Neural progenitor cell (in vitro differentiated cells): ENCODE measurements around the gene NGRN. TPM values are rescaled to one million over a fixed set of nuclear protein-coding genes. Genes with fewer than 3 reads are reported as not detected.

Experiments used
- DNase-seq: peaks from one replicate; pipeline ENCODE4 v3.0.0-alpha.2; 2016; ENCODE audit warnings: low spot score
- H2AFZ ChIP-seq: fragments of 200-600 bp; sonication (generic); replicated peaks from 2 replicates; pipeline ENCODE4 v1.6.1; 2016; ENCODE audit warnings: antibody characterized with exemption
- H3F3A ChIP-seq: fragments of 200-600 bp; sonication (generic); 2 replicates; pipeline ENCODE4 v1.6.1; 2016; ENCODE audit warnings: antibody characterized with exemption, low read depth
- H3K27ac ChIP-seq: fragments of 200-600 bp; sonication (generic); 2 replicates; pipeline ENCODE4 v1.5.1; 2016; ENCODE audit warnings: mild to moderate bottlenecking
- H3K27me3 ChIP-seq: fragments of 200-600 bp; sonication (generic); 2 replicates; pipeline ENCODE4 v1.6.1; 2016; ENCODE audit warnings: mild to moderate bottlenecking, moderate library complexity
- H3K36me3 ChIP-seq: fragments of 200-600 bp; sonication (generic); 2 replicates; pipeline ENCODE4 v1.5.1; 2016
- H3K4me1 ChIP-seq: fragments of 200-600 bp; sonication (generic); 2 replicates; pipeline ENCODE4 v1.6.1; 2016; ENCODE audit warnings: mixed run types
- H3K4me2 ChIP-seq: fragments of 200-600 bp; sonication (generic); 2 replicates; pipeline ENCODE4 v1.6.1; 2016
- H3K4me3 ChIP-seq: fragments of 200-600 bp; sonication (generic); 2 replicates; pipeline ENCODE4 v1.5.1; 2016
- H3K79me2 ChIP-seq: fragments of 200-600 bp; sonication (generic); 2 replicates; pipeline ENCODE4 v1.6.1; 2016; ENCODE audit warnings: low read depth
- H3K9ac ChIP-seq: fragments of 200-600 bp; sonication (generic); 2 replicates; pipeline ENCODE4 v1.6.1; 2016
- H3K9me3 ChIP-seq: fragments of 200-600 bp; sonication (generic); 2 replicates; pipeline ENCODE4 v1.5.1; 2016; ENCODE audit warnings: low read depth
- H4K20me1 ChIP-seq: fragments of 200-600 bp; sonication (generic); 2 replicates; pipeline ENCODE4 v1.6.1; 2016; ENCODE audit warnings: low read depth
- H3K27ac Mint-ChIP-seq: 3 replicates; pipeline ENCODE4 v1.8.0; 2021; ENCODE audit warnings: mixed read lengths
- H3K27me3 Mint-ChIP-seq: 2 replicates; pipeline ENCODE4 v1.8.0; 2022; ENCODE audit warnings: low read depth, mild to moderate bottlenecking, inconsistent platforms, moderate library complexity, mixed read lengths; ENCODE audit not compliant: insufficient read depth
- H3K36me3 Mint-ChIP-seq: 3 replicates; pipeline ENCODE4 v1.8.0; 2021; ENCODE audit warnings: mixed read lengths
- H3K4me1 Mint-ChIP-seq: 3 replicates; pipeline ENCODE4 v1.8.0; 2021; ENCODE audit warnings: mixed read lengths
- H3K4me3 Mint-ChIP-seq: 3 replicates; pipeline ENCODE4 v1.8.0; 2021; ENCODE audit warnings: mild to moderate bottlenecking, moderate library complexity, mixed read lengths
- H3K9me3 Mint-ChIP-seq: 3 replicates; pipeline ENCODE4 v1.8.0; 2020; ENCODE audit warnings: mixed read lengths
- EZH2 ChIP-seq: fragments of 200-600 bp; sonication (generic); IDR thresholded peaks from 2 replicates; pipeline ENCODE4 v1.6.1; 2017; ENCODE audit warnings: antibody characterized with exemption, mild to moderate bottlenecking, moderate library complexity
- EZH2phosphoT487 ChIP-seq: fragments of 200-600 bp; sonication (generic); IDR thresholded peaks from 2 replicates; pipeline ENCODE4 v1.6.1; 2017; ENCODE audit warnings: antibody characterized with exemption
- total RNA-seq: library from RNA; depleted of rRNA; stranded (reverse); fragments of >200 nt; gene quantifications from 2 replicates; pipeline ENCODE4 v1.2.3, GENCODE V29; 2015; ENCODE audit warnings: low replicate concordance
- TF ChIP-seq, protein P1 (sequence below): fragments of 200-600 bp; sonication (generic); IDR thresholded peaks from 2 replicates; pipeline ENCODE4 v1.5.1; 2017; ENCODE audit warnings: antibody characterized with exemption, mild to moderate bottlenecking

NGRN gene
- total RNA-seq, 1 donor from 2014 or later = 47.8 TPM

- Histone ChIP-seq H3K79me2 (no peaks in the 10 kb centered on the region), H3K27me3 (no peaks in the 10 kb centered on the region), H3K36me3 (no peaks in the 10 kb centered on the region), H2AFZ (no peak overlapping the region), H3K4me1 (no peaks in the 10 kb centered on the region), H3K9ac (no peak overlapping the region), H4K20me1 (no peaks in the 10 kb centered on the region), H3K4me3 (no peak overlapping the region), H3F3A (no peaks in the 10 kb centered on the region), H3K4me2 (no peak overlapping the region), H3K27ac (no peak overlapping the region), H3K9me3 (no peaks in the 10 kb centered on the region)
- no peak for DNase-seq
- Mint-ChIP-seq H3K4me3 (no peak overlapping the region), H3K4me1 (peaks cover 2% of the 10 kb centered on the region), H3K27ac (no peak overlapping the region), H3K36me3 (no peaks in the 10 kb centered on the region), H3K27me3 (peaks cover 2% of the 10 kb centered on the region), H3K9me3 (no peaks in the 10 kb centered on the region)
- TF ChIP-seq EZH2phosphoT487 = no peak
- TF ChIP-seq, protein P1, sequence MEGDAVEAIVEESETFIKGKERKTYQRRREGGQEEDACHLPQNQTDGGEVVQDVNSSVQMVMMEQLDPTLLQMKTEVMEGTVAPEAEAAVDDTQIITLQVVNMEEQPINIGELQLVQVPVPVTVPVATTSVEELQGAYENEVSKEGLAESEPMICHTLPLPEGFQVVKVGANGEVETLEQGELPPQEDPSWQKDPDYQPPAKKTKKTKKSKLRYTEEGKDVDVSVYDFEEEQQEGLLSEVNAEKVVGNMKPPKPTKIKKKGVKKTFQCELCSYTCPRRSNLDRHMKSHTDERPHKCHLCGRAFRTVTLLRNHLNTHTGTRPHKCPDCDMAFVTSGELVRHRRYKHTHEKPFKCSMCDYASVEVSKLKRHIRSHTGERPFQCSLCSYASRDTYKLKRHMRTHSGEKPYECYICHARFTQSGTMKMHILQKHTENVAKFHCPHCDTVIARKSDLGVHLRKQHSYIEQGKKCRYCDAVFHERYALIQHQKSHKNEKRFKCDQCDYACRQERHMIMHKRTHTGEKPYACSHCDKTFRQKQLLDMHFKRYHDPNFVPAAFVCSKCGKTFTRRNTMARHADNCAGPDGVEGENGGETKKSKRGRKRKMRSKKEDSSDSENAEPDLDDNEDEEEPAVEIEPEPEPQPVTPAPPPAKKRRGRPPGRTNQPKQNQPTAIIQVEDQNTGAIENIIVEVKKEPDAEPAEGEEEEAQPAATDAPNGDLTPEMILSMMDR = no peak
- no peak for TF ChIP-seq EZH2
Observed at GRCh38 chr15:90243943-90244639, 21.4 kb upstream of the NGRN start.

DNA sequence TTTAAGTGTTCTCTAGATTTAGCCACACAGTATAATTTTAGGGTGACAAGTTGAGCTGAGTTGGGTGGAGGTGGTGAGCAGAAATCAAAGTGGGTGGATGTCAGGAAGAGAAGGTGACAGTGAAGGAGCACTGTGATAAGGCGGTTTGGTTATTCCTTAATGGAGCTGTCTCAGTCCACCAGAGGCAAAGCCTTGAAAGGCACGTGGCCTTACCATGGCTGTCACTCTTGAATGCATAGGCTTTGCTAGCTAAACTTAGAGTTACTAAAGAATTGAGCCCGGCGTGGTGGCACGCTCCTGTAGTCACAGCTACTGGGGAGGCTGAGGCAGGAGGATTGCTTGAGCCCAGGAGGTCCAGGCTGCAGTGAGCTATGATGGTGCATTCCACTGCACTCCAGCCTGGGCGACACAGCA, 16.7 kb upstream of the NGRN start:
- Histone ChIP-seq H3K4me3 (no peak overlapping the region), H3K9ac (no peak overlapping the region), H4K20me1 (no peaks in the 10 kb centered on the region), H3K4me1 (no peaks in the 10 kb centered on the region), H3K36me3 (no peaks in the 10 kb centered on the region), H3K79me2 (no peaks in the 10 kb centered on the region), H3F3A (no peaks in the 10 kb centered on the region), H3K9me3 (no peaks in the 10 kb centered on the region), H3K27me3 (peaks cover 15% of the 10 kb centered on the region), H2AFZ (no peak overlapping the region), H3K4me2 (peak overlapping the region; percentile 97), H3K27ac (no peak overlapping the region)
- Mint-ChIP-seq H3K9me3 (no peaks in the 10 kb centered on the region), H3K27me3 (peaks cover 3% of the 10 kb centered on the region), H3K4me3 (peak overlapping the region; percentile 83), H3K36me3 (no peaks in the 10 kb centered on the region), H3K27ac (peak overlapping the region; percentile 2), H3K4me1 (peaks cover 7% of the 10 kb centered on the region)
- TF ChIP-seq, protein P1 = no peak
- TF ChIP-seq EZH2phosphoT487 (no peak), EZH2 (no peak)
- no peak for DNase-seq

DNA sequence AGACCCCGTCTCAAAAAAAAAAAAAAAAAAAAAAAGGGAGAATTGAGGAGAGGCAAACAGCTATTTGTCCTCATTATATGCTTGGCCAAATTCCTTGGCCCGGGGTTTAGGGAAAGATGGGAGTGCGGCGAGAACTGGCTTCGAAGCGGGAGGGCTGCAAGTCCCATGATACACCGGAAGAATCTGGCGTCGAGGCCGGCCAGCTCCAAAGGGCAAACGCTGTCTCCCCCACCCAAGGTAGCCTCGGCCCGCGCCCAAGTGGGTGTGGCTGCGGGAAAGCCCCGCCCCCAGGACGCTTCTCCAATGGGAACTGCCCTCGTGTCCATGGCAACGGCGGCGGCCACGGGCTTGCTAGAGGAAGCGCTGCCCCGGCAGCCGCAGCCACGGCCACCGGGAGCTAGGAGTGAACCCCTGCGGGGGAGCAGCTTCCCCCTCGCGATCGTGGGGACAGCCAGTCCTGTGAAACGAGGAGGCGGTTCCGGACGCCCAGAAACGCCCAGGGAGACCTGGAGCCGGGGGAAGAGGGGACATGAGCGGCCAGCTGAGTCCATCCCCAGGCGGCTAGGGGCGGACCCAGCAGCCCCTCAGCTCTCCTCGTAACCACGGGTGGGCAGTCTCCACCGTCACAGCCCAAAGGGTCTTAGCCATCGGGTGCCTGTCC, 16.1 kb upstream of the NGRN start, which contains the start of gene TTLL13:
Gene TTLL13, plus strand, starts transcription at position 354 of the 661 bp plus-strand sequence. CDS start 1,075 bp downstream, outside the sequence.
- peak; percentile 97 for DNase-seq
- H3F3A ChIP-seq = no peaks in the 10 kb centered on the region
- H3K4me3 ChIP-seq = peak within 1 kb of the TSS; percentile 87
- peaks cover 15% of the 10 kb centered on the region for H3K27me3 ChIP-seq
- peak within 1 kb of the TSS; percentile 8 for H3K27ac Mint-ChIP-seq
- no peaks in the 10 kb centered on the region for H3K36me3 ChIP-seq
- no peaks in the 10 kb centered on the region for H3K9me3 ChIP-seq
- H3K4me1 Mint-ChIP-seq = peaks cover 7% of the 10 kb centered on the region
- peaks cover 3% of the 10 kb centered on the region for H3K27me3 Mint-ChIP-seq
- TF ChIP-seq, protein P1 = no peak
- no peak for TF ChIP-seq EZH2
- TF ChIP-seq EZH2phosphoT487 = no peak
- H4K20me1 ChIP-seq = no peaks in the 10 kb centered on the region
- H3K4me3 Mint-ChIP-seq = peak within 1 kb of the TSS; percentile 83
- H3K79me2 ChIP-seq = no peaks in the 10 kb centered on the region
- H3K36me3 Mint-ChIP-seq = no peaks in the 10 kb centered on the region
- peak within 1 kb of the TSS; percentile 98 for H2AFZ ChIP-seq
- no peak within 1 kb of the TSS for H3K27ac ChIP-seq
- no peak within 1 kb of the TSS for H3K9ac ChIP-seq
- no peaks in the 10 kb centered on the region for H3K4me1 ChIP-seq
- peak within 1 kb of the TSS; percentile 97 for H3K4me2 ChIP-seq
- H3K9me3 Mint-ChIP-seq = no peaks in the 10 kb centered on the region
